Stimulated activated CD8-positive, alpha-beta memory T cell treated with anti-CD3 and anti-CD28 coated beads, Interleukin-12 subunit alpha, Interleukin-12 subunit beta, amount 100 ng/mL, for 4 hours (primary cell): ENCODE results near the gene RAB13.

ENCODE experiments used
- DNase-seq: peaks from one replicate; pipeline ENCODE4 v3.0.0-alpha.2; 2020; ENCODE audit warnings: low read depth

Gene RAB13

GRCh38 chr1:153932156-153933131 lies 53.7 kb downstream of the RAB13 start:
- DNase-seq = no peak
